ENCODE data around the gene AIFM2. TPM values are rescaled to one million over a fixed set of nuclear protein-coding genes. Genes with fewer than 3 reads are reported as not detected.
A peak's percentile ranks its signal among the peaks of the same experiment; 100 is the strongest.
"Not testable (repeated sequence)": the region's sequence is repeated elsewhere in the genome, so short reads cannot be mapped to it uniquely, and the experiment has no call there.

AIFM2 gene
- total and polyA plus RNA-seq, 5 donors from 2014 or later = 2.0 to 5.5 (median 2.4) TPM

DNA sequence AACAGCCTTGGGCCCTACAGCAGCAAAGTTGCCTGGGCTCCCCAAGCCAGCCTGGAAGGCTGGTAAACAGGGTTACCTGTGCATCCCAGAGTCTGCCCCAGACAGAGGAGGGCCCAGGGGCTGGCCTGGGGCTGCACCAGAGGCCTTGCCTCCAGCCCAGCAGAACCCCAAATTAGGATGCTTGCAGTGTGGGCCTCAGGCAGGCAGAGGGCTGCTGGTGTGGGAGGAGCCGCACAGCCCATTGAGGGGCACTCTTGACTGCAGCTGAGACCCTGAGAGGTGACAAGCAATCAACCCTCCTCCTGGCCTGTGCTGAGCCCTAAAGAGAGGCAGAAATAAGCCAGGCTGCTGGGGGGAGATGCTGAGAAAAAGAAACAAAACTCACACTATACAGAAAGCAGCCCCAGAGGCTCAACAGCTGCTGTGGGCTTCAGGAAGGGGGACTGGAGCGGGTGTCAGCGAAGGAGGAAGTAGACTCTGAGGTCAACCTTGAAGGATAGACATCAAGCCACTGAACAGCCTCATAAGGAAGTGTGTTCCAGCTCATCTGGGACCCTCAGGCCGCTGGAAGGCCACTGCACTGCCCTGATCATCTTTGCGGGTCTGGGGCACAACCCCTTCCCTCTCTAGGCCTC lies 6.6 kb downstream of the AIFM2 start:
- H3K4me1 ChIP-seq (ENCODE audit: control insufficient read depth, insufficient read depth, low read length, poor library complexity, severe bottlenecking) = no peaks in the 10 kb centered on the region
- no peak overlapping the region for H3K4me3 ChIP-seq (ENCODE audit: low read depth, low read length)
- H3K27ac Mint-ChIP-seq = no peak overlapping the region
- ATAC-seq (ENCODE audit: low read depth in 2 of 2) (no peak), DNase-seq (no peak)
- H3K36me3 ChIP-seq (ENCODE audit: control insufficient read depth, insufficient read depth, low read length) = no peaks in the 10 kb centered on the region
- H3K4me1 Mint-ChIP-seq = peaks cover 2 to 8% (median 6%) of the 10 kb centered on the region in 4 donors
- H3K27ac ChIP-seq (ENCODE audit: insufficient read depth, low read length, poor library complexity, severe bottlenecking) = no peak overlapping the region
- H3K9me3 ChIP-seq (ENCODE audit: control insufficient read depth in 2 of 2, low read length in 2 of 2) = no peaks in the 10 kb centered on the region
- no peaks in the 10 kb centered on the region for H3K27me3 Mint-ChIP-seq
- H3K36me3 Mint-ChIP-seq = peaks cover 3% of the 10 kb centered on the region
- no peak overlapping the region for H3K4me3 Mint-ChIP-seq
- H3K9me3 Mint-ChIP-seq = peaks cover 0 to 2% (median 0%) of the 10 kb centered on the region in 7 donors
- no peaks in the 10 kb centered on the region for H3K27me3 ChIP-seq (ENCODE audit: control insufficient read depth, insufficient read depth, low read length)

DNA sequence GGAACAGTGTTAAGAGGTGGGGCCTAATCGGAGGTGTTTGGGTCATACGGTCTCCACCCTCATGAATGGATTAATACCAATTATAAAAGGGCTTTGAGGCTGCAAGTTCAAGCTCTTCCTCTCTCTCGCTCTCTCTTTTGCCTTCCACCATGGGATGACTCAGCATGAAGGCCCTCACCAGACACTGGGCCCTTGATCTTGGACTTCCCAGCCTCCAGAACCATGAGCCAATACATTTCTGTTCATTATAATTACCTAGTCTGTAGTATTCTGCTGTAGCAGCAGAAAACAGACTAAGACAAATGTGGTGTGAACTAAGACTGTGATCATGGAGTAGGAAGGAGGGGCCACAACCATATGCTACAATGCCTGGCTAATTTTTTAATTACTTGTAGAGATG lies 7.7 kb downstream of the AIFM2 start:
- Mint-ChIP-seq H3K27ac (no peak overlapping the region), H3K36me3 (no peaks in the 10 kb centered on the region), H3K9me3 (peaks cover 0 to 2% (median 0%) of the 10 kb centered on the region in 7 donors), H3K4me3 (no peak overlapping the region), H3K4me1 (peaks cover 0 to 7% (median 2%) of the 10 kb centered on the region in 4 donors), H3K27me3 (no peaks in the 10 kb centered on the region)
- no peaks in the 10 kb centered on the region for H3K27me3 ChIP-seq (ENCODE audit: control insufficient read depth, insufficient read depth, low read length)
- no peaks in the 10 kb centered on the region for H3K36me3 ChIP-seq (ENCODE audit: control insufficient read depth, insufficient read depth, low read length)
- H3K4me3 ChIP-seq (ENCODE audit: low read depth, low read length) = no peak overlapping the region
- no peaks in the 10 kb centered on the region for H3K9me3 ChIP-seq (ENCODE audit: control insufficient read depth in 2 of 2, low read length in 2 of 2)
- no peak for DNase-seq
- H3K27ac ChIP-seq (ENCODE audit: insufficient read depth, low read length, poor library complexity, severe bottlenecking) = no peak overlapping the region
- no peak for ATAC-seq (ENCODE audit: low read depth in 2 of 2)
- H3K4me1 ChIP-seq (ENCODE audit: control insufficient read depth, insufficient read depth, low read length, poor library complexity, severe bottlenecking) = no peaks in the 10 kb centered on the region

GRCh38 chr10:70124415-70124814 lies 8.2 kb downstream of the AIFM2 start:
- H3K4me1 Mint-ChIP-seq = peaks cover 0 to 7% (median 2%) of the 10 kb centered on the region in 4 donors
- ATAC-seq (ENCODE audit: low read depth in 2 of 2) = no peak
- H3K4me3 Mint-ChIP-seq = no peak overlapping the region
- H3K36me3 Mint-ChIP-seq = peaks cover under 1% of the 10 kb centered on the region
- Histone ChIP-seq H3K27ac (ENCODE audit: insufficient read depth, low read length, poor library complexity, severe bottlenecking) (no peak overlapping the region), H3K27me3 (ENCODE audit: control insufficient read depth, insufficient read depth, low read length) (no peaks in the 10 kb centered on the region), H3K4me3 (ENCODE audit: low read depth, low read length) (no peak overlapping the region), H3K4me1 (ENCODE audit: control insufficient read depth, insufficient read depth, low read length, poor library complexity, severe bottlenecking) (no peaks in the 10 kb centered on the region), H3K9me3 (ENCODE audit: control insufficient read depth in 2 of 2, low read length in 2 of 2) (no peaks in the 10 kb centered on the region), H3K36me3 (ENCODE audit: control insufficient read depth, insufficient read depth, low read length) (no peaks in the 10 kb centered on the region)
- H3K27me3 Mint-ChIP-seq = no peaks in the 10 kb centered on the region
- H3K9me3 Mint-ChIP-seq = peaks cover 0 to 2% (median 0%) of the 10 kb centered on the region in 7 donors
- peak overlapping the region in 1 of 3 donors; percentile 51 for H3K27ac Mint-ChIP-seq
- DNase-seq = no peak

DNA sequence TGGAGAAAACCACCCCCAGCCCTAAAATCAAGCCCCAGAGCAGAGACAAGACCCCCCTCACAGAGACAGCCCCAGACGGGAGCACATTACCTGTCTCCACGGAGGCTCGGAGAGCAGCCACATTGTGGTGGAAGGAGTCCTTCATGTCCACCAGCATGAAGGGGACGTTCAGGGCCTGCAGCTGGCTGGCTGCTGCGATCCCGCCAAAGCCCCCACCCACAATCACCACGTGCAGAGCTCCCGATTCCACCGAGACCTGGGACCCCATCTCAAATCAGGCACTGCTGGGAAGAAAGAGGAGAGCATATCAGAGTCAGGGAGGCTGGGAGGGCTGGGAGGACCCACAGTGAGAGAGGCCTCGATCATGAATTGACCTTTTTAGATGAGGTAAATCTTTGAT lies 8.8 kb downstream of the AIFM2 start:
- H3K27ac Mint-ChIP-seq = no peak overlapping the region
- no peak for DNase-seq
- no peaks in the 10 kb centered on the region for H3K4me1 ChIP-seq (ENCODE audit: control insufficient read depth, insufficient read depth, low read length, poor library complexity, severe bottlenecking)
- no peaks in the 10 kb centered on the region for H3K36me3 ChIP-seq (ENCODE audit: control insufficient read depth, insufficient read depth, low read length)
- H3K36me3 Mint-ChIP-seq = peaks cover 6% of the 10 kb centered on the region
- H3K27ac ChIP-seq (ENCODE audit: insufficient read depth, low read length, poor library complexity, severe bottlenecking) = no peak overlapping the region
- no peaks in the 10 kb centered on the region for H3K27me3 Mint-ChIP-seq
- H3K4me3 Mint-ChIP-seq = no peak overlapping the region
- H3K27me3 ChIP-seq (ENCODE audit: control insufficient read depth, insufficient read depth, low read length) = no peaks in the 10 kb centered on the region
- no peak overlapping the region for H3K4me3 ChIP-seq (ENCODE audit: low read depth, low read length)
- peaks cover 0 to 7% (median 2%) of the 10 kb centered on the region in 4 donors for H3K4me1 Mint-ChIP-seq
- ATAC-seq (ENCODE audit: low read depth in 2 of 2) = no peak
- H3K9me3 Mint-ChIP-seq = peaks cover 0 to 2% (median 0%) of the 10 kb centered on the region in 7 donors
- H3K9me3 ChIP-seq (ENCODE audit: control insufficient read depth in 2 of 2, low read length in 2 of 2) = no peaks in the 10 kb centered on the region

DNA sequence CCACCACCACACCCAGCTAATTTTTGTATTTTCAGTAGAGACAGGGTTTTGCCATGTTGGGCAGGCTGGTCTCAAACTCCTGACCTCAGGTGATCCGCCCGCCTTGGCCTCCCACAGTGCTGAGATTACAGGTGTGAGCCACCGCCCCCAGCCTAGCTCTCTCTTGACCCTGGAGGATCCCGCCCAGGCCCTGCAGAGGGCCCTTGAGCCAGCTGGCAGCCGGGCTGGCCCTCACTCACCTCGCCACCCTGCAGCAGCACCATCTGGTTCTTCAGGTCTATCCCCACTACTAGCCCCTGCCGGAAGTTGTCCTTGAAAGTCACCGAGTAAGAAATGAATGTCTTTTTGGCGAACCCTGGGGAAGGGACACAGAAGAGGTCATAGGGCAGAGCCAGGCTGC lies 9.5 kb downstream of the AIFM2 start:
- H3K27ac Mint-ChIP-seq; H3K36me3 Mint-ChIP-seq; ATAC-seq (ENCODE audit: low read depth in 2 of 2); H3K9me3 ChIP-seq (ENCODE audit: control insufficient read depth in 2 of 2, low read length in 2 of 2); H3K9me3 Mint-ChIP-seq; H3K4me3 Mint-ChIP-seq; H3K27me3 Mint-ChIP-seq; H3K4me1 Mint-ChIP-seq; H3K36me3 ChIP-seq (ENCODE audit: control insufficient read depth, insufficient read depth, low read length); H3K4me3 ChIP-seq (ENCODE audit: low read depth, low read length); DNase-seq; H3K27ac ChIP-seq (ENCODE audit: insufficient read depth, low read length, poor library complexity, severe bottlenecking); H3K27me3 ChIP-seq (ENCODE audit: control insufficient read depth, insufficient read depth, low read length); H3K4me1 ChIP-seq (ENCODE audit: control insufficient read depth, insufficient read depth, low read length, poor library complexity, severe bottlenecking): not testable (repeated sequence)

GRCh38 chr10:70122742-70123141 lies 9.9 kb downstream of the AIFM2 start:
- Mint-ChIP-seq H3K9me3 (peaks cover 0 to 2% (median 0%) of the 10 kb centered on the region in 7 donors), H3K4me1 (peaks cover 0 to 7% (median 2%) of the 10 kb centered on the region in 4 donors), H3K36me3 (peaks cover 6% of the 10 kb centered on the region), H3K27me3 (no peaks in the 10 kb centered on the region), H3K4me3 (no peak overlapping the region), H3K27ac (no peak overlapping the region)
- H3K27me3 ChIP-seq (ENCODE audit: control insufficient read depth, insufficient read depth, low read length) = no peaks in the 10 kb centered on the region
- H3K27ac ChIP-seq (ENCODE audit: insufficient read depth, low read length, poor library complexity, severe bottlenecking) = no peak overlapping the region
- no peaks in the 10 kb centered on the region for H3K4me1 ChIP-seq (ENCODE audit: control insufficient read depth, insufficient read depth, low read length, poor library complexity, severe bottlenecking)
- ATAC-seq (ENCODE audit: low read depth in 2 of 2) = no peak
- DNase-seq = no peak
- no peaks in the 10 kb centered on the region for H3K36me3 ChIP-seq (ENCODE audit: control insufficient read depth, insufficient read depth, low read length)
- H3K9me3 ChIP-seq (ENCODE audit: control insufficient read depth in 2 of 2, low read length in 2 of 2) = no peaks in the 10 kb centered on the region
- no peak overlapping the region for H3K4me3 ChIP-seq (ENCODE audit: low read depth, low read length)

- H3K4me1 ChIP-seq (ENCODE audit: control insufficient read depth, insufficient read depth, low read length, poor library complexity, severe bottlenecking) = no peaks in the 10 kb centered on the region
- no peaks in the 10 kb centered on the region for H3K27me3 Mint-ChIP-seq
- no peaks in the 10 kb centered on the region for H3K9me3 ChIP-seq (ENCODE audit: control insufficient read depth in 2 of 2, low read length in 2 of 2)
- H3K4me3 ChIP-seq (ENCODE audit: low read depth, low read length) = no peak overlapping the region
- DNase-seq = no peak
- H3K27ac Mint-ChIP-seq = no peak overlapping the region
- peaks cover 0 to 2% (median 0%) of the 10 kb centered on the region in 7 donors for H3K9me3 Mint-ChIP-seq
- no peaks in the 10 kb centered on the region for H3K36me3 ChIP-seq (ENCODE audit: control insufficient read depth, insufficient read depth, low read length)
- peaks cover 0 to 8% (median 3%) of the 10 kb centered on the region in 4 donors for H3K4me1 Mint-ChIP-seq
- H3K36me3 Mint-ChIP-seq = peaks cover 6% of the 10 kb centered on the region
- ATAC-seq (ENCODE audit: low read depth in 2 of 2) = no peak
- no peak overlapping the region for H3K27ac ChIP-seq (ENCODE audit: insufficient read depth, low read length, poor library complexity, severe bottlenecking)
- H3K4me3 Mint-ChIP-seq = no peak overlapping the region
- H3K27me3 ChIP-seq (ENCODE audit: control insufficient read depth, insufficient read depth, low read length) = no peaks in the 10 kb centered on the region
Measured at GRCh38 chr10:70121281-70121949, 11.2 kb downstream of the AIFM2 start.

- no peak overlapping the region for H3K4me3 Mint-ChIP-seq
Measured at GRCh38 chr10:70120417-70120816, 12.2 kb downstream of the AIFM2 start.

More at GRCh38 chr10:70120417-70120816, 12.2 kb downstream of the AIFM2 start:
- no peaks in the 10 kb centered on the region for H3K36me3 ChIP-seq (ENCODE audit: control insufficient read depth, insufficient read depth, low read length)
- no peaks in the 10 kb centered on the region for H3K4me1 ChIP-seq (ENCODE audit: control insufficient read depth, insufficient read depth, low read length, poor library complexity, severe bottlenecking)
- no peaks in the 10 kb centered on the region for H3K9me3 ChIP-seq (ENCODE audit: control insufficient read depth in 2 of 2, low read length in 2 of 2)
- peaks cover 0 to 2% (median 0%) of the 10 kb centered on the region in 7 donors for H3K9me3 Mint-ChIP-seq
- no peak overlapping the region for H3K4me3 ChIP-seq (ENCODE audit: low read depth, low read length)
- H3K27ac Mint-ChIP-seq = no peak overlapping the region
- ATAC-seq (ENCODE audit: low read depth in 2 of 2) (no peak), DNase-seq (no peak)
- no peaks in the 10 kb centered on the region for H3K27me3 ChIP-seq (ENCODE audit: control insufficient read depth, insufficient read depth, low read length)
- peaks cover 0 to 15% (median 6%) of the 10 kb centered on the region in 4 donors for H3K4me1 Mint-ChIP-seq
- H3K27me3 Mint-ChIP-seq = no peaks in the 10 kb centered on the region
- H3K36me3 Mint-ChIP-seq = peaks cover 6% of the 10 kb centered on the region
- no peak overlapping the region for H3K27ac ChIP-seq (ENCODE audit: insufficient read depth, low read length, poor library complexity, severe bottlenecking)
